Measurements from ENCODE around the gene CDK14.
"Not testable (repeated sequence)": the region's sequence is repeated elsewhere in the genome, so short reads cannot be mapped to it uniquely, and the experiment has no call there.

The CDK14 gene

GRCh38 chr7:90769036-90769435, 172.9 kb downstream of the CDK14 start:
- no peak overlapping the region for H2AFZ ChIP-seq (ENCODE audit: low read depth, low read length)
- H3K27me3 ChIP-seq (ENCODE audit: insufficient read depth, low read length): no peaks in the 10 kb centered on the region
- peaks cover 3% of the 10 kb centered on the region for H3K36me3 ChIP-seq (ENCODE audit: insufficient read depth, low read length)
- H3K4me3 ChIP-seq (ENCODE audit: low read length): no peak overlapping the region
- H3K4me1 ChIP-seq (ENCODE audit: insufficient read depth, low read length): no peaks in the 10 kb centered on the region
- peaks cover 5% of the 10 kb centered on the region for H3K9me3 ChIP-seq (ENCODE audit: low read length)

- H3K27me3 ChIP-seq (ENCODE audit: insufficient read depth, low read length): not testable (repeated sequence)
Observed at GRCh38 chr7:90769566-90769965, 173.4 kb downstream of the CDK14 start.

GRCh38 chr7:90771281-90771680, 175.2 kb downstream of the CDK14 start:
- Histone ChIP-seq H3K27me3 (ENCODE audit: insufficient read depth, low read length) (no peaks in the 10 kb centered on the region), H3K9me3 (ENCODE audit: low read length) (peaks cover 5% of the 10 kb centered on the region), H3K36me3 (ENCODE audit: insufficient read depth, low read length) (peaks cover 3% of the 10 kb centered on the region), H3K4me1 (ENCODE audit: insufficient read depth, low read length) (no peaks in the 10 kb centered on the region), H2AFZ (ENCODE audit: low read depth, low read length) (no peak overlapping the region), H3K4me3 (ENCODE audit: low read length) (no peak overlapping the region)

More at GRCh38 chr7:90769566-90769965, 173.4 kb downstream of the CDK14 start:
- not testable (repeated sequence) for H3K9me3 ChIP-seq (ENCODE audit: low read length); H3K36me3 ChIP-seq (ENCODE audit: insufficient read depth, low read length); H3K4me1 ChIP-seq (ENCODE audit: insufficient read depth, low read length); H3K4me3 ChIP-seq (ENCODE audit: low read length); H2AFZ ChIP-seq (ENCODE audit: low read depth, low read length)

- Histone ChIP-seq H3K4me3 (ENCODE audit: low read length) (no peak overlapping the region), H3K9me3 (ENCODE audit: low read length) (peaks cover 5% of the 10 kb centered on the region), H3K36me3 (ENCODE audit: insufficient read depth, low read length) (peaks cover 3% of the 10 kb centered on the region), H2AFZ (ENCODE audit: low read depth, low read length) (no peak overlapping the region), H3K4me1 (ENCODE audit: insufficient read depth, low read length) (no peaks in the 10 kb centered on the region), H3K27me3 (ENCODE audit: insufficient read depth, low read length) (no peaks in the 10 kb centered on the region)
Observed at GRCh38 chr7:90772410-90772809, 176.3 kb downstream of the CDK14 start.

GRCh38 chr7:90773269-90773668, 177.1 kb downstream of the CDK14 start:
- Histone ChIP-seq H3K4me1 (ENCODE audit: insufficient read depth, low read length) (no peaks in the 10 kb centered on the region), H3K27me3 (ENCODE audit: insufficient read depth, low read length) (no peaks in the 10 kb centered on the region), H3K4me3 (ENCODE audit: low read length) (no peak overlapping the region), H3K36me3 (ENCODE audit: insufficient read depth, low read length) (peaks cover 3% of the 10 kb centered on the region), H3K9me3 (ENCODE audit: low read length) (peaks cover 5% of the 10 kb centered on the region), H2AFZ (ENCODE audit: low read depth, low read length) (no peak overlapping the region)

- H3K4me1 ChIP-seq (ENCODE audit: insufficient read depth, low read length): no peaks in the 10 kb centered on the region
Observed at GRCh38 chr7:90774706-90775105, 178.6 kb downstream of the CDK14 start.

GRCh38 chr7:90775383-90775965, 179.4 kb downstream of the CDK14 start:
- Histone ChIP-seq H3K4me1 (ENCODE audit: insufficient read depth, low read length) (no peaks in the 10 kb centered on the region), H3K36me3 (ENCODE audit: insufficient read depth, low read length) (peaks cover 3% of the 10 kb centered on the region), H3K4me3 (ENCODE audit: low read length) (no peak overlapping the region), H3K27me3 (ENCODE audit: insufficient read depth, low read length) (no peaks in the 10 kb centered on the region), H2AFZ (ENCODE audit: low read depth, low read length) (no peak overlapping the region), H3K9me3 (ENCODE audit: low read length) (peaks cover 5% of the 10 kb centered on the region)

More at GRCh38 chr7:90774706-90775105, 178.6 kb downstream of the CDK14 start:
- H3K4me3 ChIP-seq (ENCODE audit: low read length): no peak overlapping the region
- peaks cover 3% of the 10 kb centered on the region for H3K36me3 ChIP-seq (ENCODE audit: insufficient read depth, low read length)
- H2AFZ ChIP-seq (ENCODE audit: low read depth, low read length): no peak overlapping the region
- no peaks in the 10 kb centered on the region for H3K27me3 ChIP-seq (ENCODE audit: insufficient read depth, low read length)
- peaks cover 5% of the 10 kb centered on the region for H3K9me3 ChIP-seq (ENCODE audit: low read length)

- Histone ChIP-seq H2AFZ (ENCODE audit: low read depth, low read length) (no peak overlapping the region), H3K36me3 (ENCODE audit: insufficient read depth, low read length) (no peaks in the 10 kb centered on the region), H3K4me3 (ENCODE audit: low read length) (no peak overlapping the region), H3K4me1 (ENCODE audit: insufficient read depth, low read length) (no peaks in the 10 kb centered on the region), H3K9me3 (ENCODE audit: low read length) (no peaks in the 10 kb centered on the region), H3K27me3 (ENCODE audit: insufficient read depth, low read length) (no peaks in the 10 kb centered on the region)
Observed at GRCh38 chr7:90777041-90777440, 180.9 kb downstream of the CDK14 start.

- H3K27me3 ChIP-seq (ENCODE audit: insufficient read depth, low read length): no peaks in the 10 kb centered on the region
- H2AFZ ChIP-seq (ENCODE audit: low read depth, low read length): no peak overlapping the region
- no peaks in the 10 kb centered on the region for H3K36me3 ChIP-seq (ENCODE audit: insufficient read depth, low read length)
- H3K4me1 ChIP-seq (ENCODE audit: insufficient read depth, low read length): no peaks in the 10 kb centered on the region
- H3K9me3 ChIP-seq (ENCODE audit: low read length): no peaks in the 10 kb centered on the region
- H3K4me3 ChIP-seq (ENCODE audit: low read length): no peak overlapping the region
Observed at GRCh38 chr7:90777465-90777864, 181.3 kb downstream of the CDK14 start.

- no peaks in the 10 kb centered on the region for H3K36me3 ChIP-seq (ENCODE audit: insufficient read depth, low read length)
- no peaks in the 10 kb centered on the region for H3K4me1 ChIP-seq (ENCODE audit: insufficient read depth, low read length)
- H3K27me3 ChIP-seq (ENCODE audit: insufficient read depth, low read length): no peaks in the 10 kb centered on the region
- no peak overlapping the region for H2AFZ ChIP-seq (ENCODE audit: low read depth, low read length)
- no peaks in the 10 kb centered on the region for H3K9me3 ChIP-seq (ENCODE audit: low read length)
- no peak overlapping the region for H3K4me3 ChIP-seq (ENCODE audit: low read length)
Observed at GRCh38 chr7:90777886-90778285, 181.8 kb downstream of the CDK14 start.

GRCh38 chr7:90788052-90788451, 191.9 kb downstream of the CDK14 start:
- H3K9me3 ChIP-seq (ENCODE audit: low read length): peaks cover 5% of the 10 kb centered on the region
- H2AFZ ChIP-seq (ENCODE audit: low read depth, low read length): no peak overlapping the region
- no peaks in the 10 kb centered on the region for H3K4me1 ChIP-seq (ENCODE audit: insufficient read depth, low read length)
- no peak overlapping the region for H3K4me3 ChIP-seq (ENCODE audit: low read length)
- H3K27me3 ChIP-seq (ENCODE audit: insufficient read depth, low read length): no peaks in the 10 kb centered on the region
- peaks cover 8% of the 10 kb centered on the region for H3K36me3 ChIP-seq (ENCODE audit: insufficient read depth, low read length)

GRCh38 chr7:90789736-90790306, 193.7 kb downstream of the CDK14 start:
- H3K9me3 ChIP-seq (ENCODE audit: low read length): peaks cover 9% of the 10 kb centered on the region

GRCh38 chr7:90791596-90791995, 195.5 kb downstream of the CDK14 start:
- peaks cover 9% of the 10 kb centered on the region for H3K9me3 ChIP-seq (ENCODE audit: low read length)
- H3K4me1 ChIP-seq (ENCODE audit: insufficient read depth, low read length): no peaks in the 10 kb centered on the region
- H3K4me3 ChIP-seq (ENCODE audit: low read length): no peak overlapping the region
- peaks cover 5% of the 10 kb centered on the region for H3K36me3 ChIP-seq (ENCODE audit: insufficient read depth, low read length)
- H3K27me3 ChIP-seq (ENCODE audit: insufficient read depth, low read length): no peaks in the 10 kb centered on the region
- no peak overlapping the region for H2AFZ ChIP-seq (ENCODE audit: low read depth, low read length)

More at GRCh38 chr7:90789736-90790306, 193.7 kb downstream of the CDK14 start:
- Histone ChIP-seq H3K4me1 (ENCODE audit: insufficient read depth, low read length) (no peaks in the 10 kb centered on the region), H3K27me3 (ENCODE audit: insufficient read depth, low read length) (no peaks in the 10 kb centered on the region), H3K4me3 (ENCODE audit: low read length) (no peak overlapping the region), H2AFZ (ENCODE audit: low read depth, low read length) (no peak overlapping the region), H3K36me3 (ENCODE audit: insufficient read depth, low read length) (peaks cover 5% of the 10 kb centered on the region)

- Histone ChIP-seq H2AFZ (ENCODE audit: low read depth, low read length) (no peak overlapping the region), H3K4me1 (ENCODE audit: insufficient read depth, low read length) (no peaks in the 10 kb centered on the region), H3K9me3 (ENCODE audit: low read length) (peaks cover 9% of the 10 kb centered on the region), H3K4me3 (ENCODE audit: low read length) (no peak overlapping the region), H3K36me3 (ENCODE audit: insufficient read depth, low read length) (peaks cover 5% of the 10 kb centered on the region), H3K27me3 (ENCODE audit: insufficient read depth, low read length) (no peaks in the 10 kb centered on the region)
Observed at GRCh38 chr7:90792301-90792700, 196.2 kb downstream of the CDK14 start.

All from neuron (in vitro differentiated cells).